RWPE2 (cell line): ENCODE measurements around the gene SLC66A2.

Experiments
- ATAC-seq: fragments of 200-7000 bp; cut with Tn5 transposase; 3 replicates; pipeline ENCODE4 v1.9.1; 2021; ENCODE audit warnings: low read depth
- DNase-seq: peaks from one replicate; pipeline ENCODE4 v3.0.0-alpha.2; 2020; ENCODE audit warnings: low spot score
- H3K27ac ChIP-seq: fragments of 450-650 bp; 2 replicates; pipeline ENCODE4 v1.5.1; 2017; ENCODE audit warnings: mild to moderate bottlenecking; ENCODE audit not compliant: poor library complexity, severe bottlenecking
- H3K27me3 ChIP-seq: fragments of 250-450 bp; sonication (Bioruptor Pico); 2 replicates; pipeline ENCODE4 v1.5.1; 2021; ENCODE audit warnings: mild to moderate bottlenecking, moderate library complexity; ENCODE audit not compliant: insufficient read depth, poor library complexity, severe bottlenecking
- H3K36me3 ChIP-seq: fragments of 250-450 bp; sonication (Bioruptor Pico); 2 replicates; pipeline ENCODE4 v1.5.1; 2020; ENCODE audit warnings: low read depth, mild to moderate bottlenecking, moderate library complexity
- H3K4me1 ChIP-seq: fragments of 250-450 bp; sonication (Bioruptor Pico); 2 replicates; pipeline ENCODE4 v1.5.1; 2021; ENCODE audit warnings: mild to moderate bottlenecking, moderate library complexity; ENCODE audit not compliant: insufficient read depth, poor library complexity, severe bottlenecking
- H3K4me3 ChIP-seq: fragments of 250-450 bp; sonication (Bioruptor Pico); 2 replicates; pipeline ENCODE4 v1.5.1; 2021; ENCODE audit warnings: mild to moderate bottlenecking, moderate library complexity; ENCODE audit not compliant: severe bottlenecking
- H3K9me3 ChIP-seq: fragments of 250-450 bp; sonication (Bioruptor Pico); 2 replicates; pipeline ENCODE4 v1.5.1; 2021; ENCODE audit warnings: mild to moderate bottlenecking, moderate library complexity; ENCODE audit not compliant: severe bottlenecking
- CTCF ChIP-seq: fragments of 450-650 bp; IDR thresholded peaks from one replicate; pipeline ENCODE4 v1.5.1; 2017; ENCODE audit warnings: mild to moderate bottlenecking, moderate library complexity; ENCODE audit not compliant: poor library complexity, severe bottlenecking

Gene SLC66A2

DNA sequence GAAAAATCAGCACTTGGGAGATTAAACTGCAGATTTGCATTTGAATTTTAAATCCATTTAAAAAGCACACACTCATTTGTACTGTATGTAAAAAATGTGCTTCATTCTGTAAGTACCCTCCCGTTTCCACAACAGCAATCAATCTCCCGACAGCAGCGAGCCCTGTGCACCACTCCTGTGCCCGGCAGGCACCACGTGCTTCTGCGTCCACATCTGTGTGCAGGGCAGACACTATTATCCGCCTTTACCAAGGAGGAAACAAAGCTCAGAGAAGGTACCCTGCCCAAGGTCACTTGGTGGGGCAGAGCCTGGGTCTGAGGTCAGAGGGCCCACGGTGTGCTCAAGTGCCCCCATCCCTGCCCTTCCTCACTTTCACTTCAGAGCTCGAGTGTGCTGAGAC lies 20.5 kb upstream of the SLC66A2 start:
- no peak for DNase-seq
- no peaks in the 10 kb centered on the region for H3K27me3 ChIP-seq
- H3K27ac ChIP-seq = no peak overlapping the region
- peaks cover 86% of the 10 kb centered on the region for H3K36me3 ChIP-seq
- H3K9me3 ChIP-seq = no peaks in the 10 kb centered on the region
- H3K4me1 ChIP-seq = no peaks in the 10 kb centered on the region
- no peak for TF ChIP-seq CTCF
- H3K4me3 ChIP-seq = no peak overlapping the region
- ATAC-seq = no peak

DNA sequence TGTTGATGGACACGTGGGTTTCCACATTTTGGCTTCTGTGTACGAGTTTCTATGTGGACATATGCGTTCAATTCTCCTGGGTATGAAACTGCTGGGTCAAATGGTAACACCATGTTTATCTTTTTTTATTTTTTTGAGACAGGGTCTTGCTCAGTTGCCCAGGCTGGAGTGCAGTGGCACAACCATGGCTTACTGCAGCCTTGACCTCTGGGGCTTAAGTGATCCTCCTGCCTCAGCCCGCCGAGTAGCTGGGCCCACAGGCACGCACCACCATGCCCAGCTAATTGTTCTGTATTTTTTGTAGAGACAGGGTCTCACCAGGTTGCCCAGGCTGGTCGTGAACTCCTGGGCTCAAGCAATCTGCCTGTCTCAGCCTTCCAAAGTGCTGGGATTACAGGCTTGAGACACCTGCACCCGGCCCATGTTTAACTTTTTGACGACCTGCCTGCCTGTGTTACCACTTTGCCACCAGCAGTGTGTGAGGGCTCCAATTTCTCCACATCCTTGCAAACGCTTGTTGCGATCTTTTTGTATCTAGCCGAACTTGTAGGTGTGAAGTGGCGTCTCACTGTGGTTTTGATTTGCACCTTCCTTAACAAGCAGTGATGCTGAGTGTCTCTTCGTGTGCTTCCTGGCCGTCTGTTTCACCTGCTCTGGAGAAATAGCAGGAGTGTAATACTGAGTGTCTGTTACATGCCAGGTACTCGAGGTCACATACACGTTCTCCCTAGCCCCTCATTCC lies 19.9 kb upstream of the SLC66A2 start:
- Histone ChIP-seq H3K4me3 (no peak overlapping the region), H3K36me3 (peaks cover 84% of the 10 kb centered on the region), H3K27ac (no peak overlapping the region), H3K4me1 (no peaks in the 10 kb centered on the region), H3K9me3 (no peaks in the 10 kb centered on the region), H3K27me3 (no peaks in the 10 kb centered on the region)
- DNase-seq (no peak), ATAC-seq (no peak)
- no peak for TF ChIP-seq CTCF

DNA sequence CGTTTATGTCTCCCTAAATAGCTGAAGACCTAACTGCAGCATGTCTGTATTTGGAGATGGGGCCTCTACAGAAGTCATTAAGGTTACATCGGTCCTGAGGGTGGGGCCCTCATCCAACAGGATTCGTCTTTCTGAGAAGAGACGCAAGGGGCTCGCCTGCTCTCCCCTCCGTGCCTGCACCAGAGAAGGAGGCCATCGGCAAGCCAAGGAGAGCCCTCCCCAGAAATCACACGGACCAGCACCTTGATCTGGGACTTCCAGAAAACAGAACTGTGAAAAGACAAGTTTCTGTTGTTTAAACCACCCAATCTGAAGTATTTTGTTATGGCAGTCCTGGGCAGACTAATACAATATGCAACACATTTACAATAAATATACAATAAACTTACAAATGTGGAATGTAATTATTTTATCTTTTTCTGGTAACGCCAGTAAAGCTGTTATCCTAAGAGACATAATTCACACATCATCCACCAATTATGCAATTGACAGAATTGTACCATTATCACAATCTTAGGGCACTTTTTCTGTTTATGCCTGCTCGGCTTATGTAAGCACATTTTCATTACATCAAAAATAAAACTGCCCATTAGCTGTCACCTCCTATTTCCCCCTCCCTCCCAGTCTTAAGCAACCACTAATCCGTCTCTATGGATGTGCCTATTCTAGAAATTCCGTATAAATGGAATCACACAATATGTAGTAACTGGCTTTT lies 19.1 kb upstream of the SLC66A2 start:
- Histone ChIP-seq H3K27ac (no peak overlapping the region), H3K4me3 (no peak overlapping the region), H3K27me3 (no peaks in the 10 kb centered on the region), H3K36me3 (peaks cover 79% of the 10 kb centered on the region), H3K4me1 (peaks cover 2% of the 10 kb centered on the region), H3K9me3 (no peaks in the 10 kb centered on the region)
- TF ChIP-seq CTCF = no peak
- no peak for DNase-seq
- ATAC-seq = no peak

GRCh38 chr18:79965119-79965902 lies 13.9 kb upstream of the SLC66A2 start:
- DNase-seq (no peak), ATAC-seq (peak; percentile 77)
- Histone ChIP-seq H3K27ac (peak overlapping the region; percentile 93), H3K4me3 (peak overlapping the region; percentile 57), H3K4me1 (peaks cover 22% of the 10 kb centered on the region), H3K9me3 (no peaks in the 10 kb centered on the region), H3K27me3 (no peaks in the 10 kb centered on the region), H3K36me3 (peaks cover 27% of the 10 kb centered on the region)
- no peak for TF ChIP-seq CTCF
